ENCODE results near the gene DDX1.

- TF ChIP-seq NFRKB (IDR thresholded peaks at IDR 0.05) = no peak
- no peak for TF ChIP-seq FOXA1 (IDR thresholded peaks at IDR 0.05)
- TF ChIP-seq SP1 (IDR thresholded peaks at IDR 0.05) = no peak
- no peak for TF ChIP-seq FOXK2 (IDR thresholded peaks at IDR 0.05)
- no peak for TF ChIP-seq TARDBP (IDR thresholded peaks at IDR 0.05)
- no peak for TF ChIP-seq ELF4 (IDR thresholded peaks at IDR 0.05)
- no peak for TF ChIP-seq FOXM1 (IDR thresholded peaks at IDR 0.05; ENCODE audit: borderline replicate concordance)
- no peak for TF ChIP-seq ZNF384 (IDR thresholded peaks at IDR 0.05)
These were observed 70.9 kb downstream of the DDX1 start for GRCh38 chr2:15662579-15662978.

Measured in HEK293T (cell line).